ENCODE results near the gene CENPH.
"Not testable (repeated sequence)": the region's sequence is repeated elsewhere in the genome, so short reads cannot be mapped to it uniquely, and the experiment has no call there.

CENPH gene

DNA sequence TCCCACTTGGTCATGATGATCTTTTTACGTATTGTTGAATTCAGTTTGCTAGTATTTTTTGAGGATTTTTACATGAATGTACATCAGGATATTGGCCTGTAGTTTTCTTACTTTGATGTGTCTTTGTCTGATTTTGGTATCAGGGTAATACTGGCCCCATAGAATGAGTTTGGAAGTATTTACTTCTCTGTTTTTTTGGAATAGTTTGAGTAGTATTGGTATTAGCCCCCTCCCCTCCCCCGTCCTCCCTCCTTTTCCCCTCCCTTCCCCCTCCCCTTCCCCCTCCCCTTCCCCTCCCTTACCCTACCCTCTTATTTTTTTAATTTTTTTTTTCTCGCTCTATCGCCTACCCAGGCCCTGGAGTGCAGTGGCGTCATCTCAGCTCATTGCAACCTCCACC is 55.6 kb downstream of the CENPH start:
- 88 to 94% methylated on average over 2 to 4 of the region's 5 CpGs for WGBS, 2 experiments (ENCODE audit: insufficient coverage in 2 of 2)

DNA sequence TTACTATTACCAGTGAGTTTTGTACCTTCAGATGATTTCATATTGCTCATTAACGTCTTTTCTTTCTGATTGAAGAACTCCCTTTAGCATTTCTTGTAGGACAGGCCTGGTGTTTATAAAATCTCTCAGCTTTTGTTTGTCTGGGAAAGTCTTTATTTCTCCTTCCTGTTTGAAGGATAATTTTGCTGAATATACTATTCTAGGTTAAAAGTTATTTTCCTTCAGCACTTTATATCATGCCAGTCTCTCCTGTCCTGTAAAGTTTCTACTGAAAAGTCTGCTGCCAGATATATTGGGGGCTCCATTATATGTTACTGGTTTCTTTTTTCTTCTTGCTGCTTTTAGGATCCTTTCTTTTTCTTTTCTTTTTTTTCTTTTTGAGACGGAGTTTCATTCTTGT is 58.6 kb downstream of the CENPH start:
- H3K36me3 ChIP-seq (ENCODE audit: control insufficient read depth, insufficient read depth, low read length) = peaks cover 15% of the 10 kb centered on the region
- H3K27ac ChIP-seq (ENCODE audit: low read depth, low read length, severe bottlenecking) = no peak overlapping the region
- no peak overlapping the region for H3K4me3 ChIP-seq (ENCODE audit: extremely low read depth, insufficient read depth, low read length, poor library complexity, severe bottlenecking)
- H3K9me3 ChIP-seq (ENCODE audit: control insufficient read depth, low read length) = no peaks in the 10 kb centered on the region
- WGBS, 2 experiments (ENCODE audit: insufficient coverage in 2 of 2) = 86% methylated on average over 1 of the region's 2 CpGs; no CpG with 5 or more reads in 1 of the 2 experiments
- H3K4me1 ChIP-seq (ENCODE audit: control insufficient read depth, insufficient read depth, low read length, poor library complexity, severe bottlenecking) = no peaks in the 10 kb centered on the region

More for the DNA sequence above, 55.6 kb downstream of the CENPH start:
- H3K4me1 ChIP-seq (ENCODE audit: control insufficient read depth, insufficient read depth, low read length, poor library complexity, severe bottlenecking) = no peaks in the 10 kb centered on the region
- H3K27ac ChIP-seq (ENCODE audit: low read depth, low read length, severe bottlenecking) = no peak overlapping the region
- no peaks in the 10 kb centered on the region for H3K9me3 ChIP-seq (ENCODE audit: control insufficient read depth, low read length)
- peaks cover 32% of the 10 kb centered on the region for H3K36me3 ChIP-seq (ENCODE audit: control insufficient read depth, insufficient read depth, low read length)
- no peak overlapping the region for H3K4me3 ChIP-seq (ENCODE audit: extremely low read depth, insufficient read depth, low read length, poor library complexity, severe bottlenecking)

DNA sequence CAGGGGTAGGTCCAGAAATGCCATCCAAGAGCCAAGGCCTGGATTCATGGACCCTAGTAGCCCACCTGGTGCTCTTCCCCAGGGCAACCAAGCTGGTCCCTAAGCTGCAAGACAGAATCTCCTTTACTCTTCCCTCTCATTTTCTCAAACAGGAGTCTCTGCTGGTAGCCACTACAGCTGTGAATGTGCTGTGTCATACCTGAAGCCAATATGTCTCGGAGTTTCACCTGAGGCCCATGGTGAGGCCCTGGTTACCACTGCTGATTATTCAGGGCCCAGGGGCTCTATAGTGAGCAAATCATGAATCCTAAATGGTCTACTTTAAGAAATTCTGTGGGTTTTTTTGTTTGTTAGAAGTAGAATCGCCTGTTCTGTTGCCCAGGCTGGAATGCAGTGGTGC is 61.2 kb downstream of the CENPH start:
- WGBS, 2 experiments (ENCODE audit: insufficient coverage in 2 of 2) = 100% methylated on average over 2 of the region's 2 CpGs
- H3K4me1 ChIP-seq (ENCODE audit: control insufficient read depth, insufficient read depth, low read length, poor library complexity, severe bottlenecking) = no peaks in the 10 kb centered on the region
- H3K36me3 ChIP-seq (ENCODE audit: control insufficient read depth, insufficient read depth, low read length) = peaks cover 13% of the 10 kb centered on the region
- H3K27ac ChIP-seq (ENCODE audit: low read depth, low read length, severe bottlenecking) = no peak overlapping the region
- H3K4me3 ChIP-seq (ENCODE audit: extremely low read depth, insufficient read depth, low read length, poor library complexity, severe bottlenecking) = no peak overlapping the region
- no peaks in the 10 kb centered on the region for H3K9me3 ChIP-seq (ENCODE audit: control insufficient read depth, low read length)

DNA sequence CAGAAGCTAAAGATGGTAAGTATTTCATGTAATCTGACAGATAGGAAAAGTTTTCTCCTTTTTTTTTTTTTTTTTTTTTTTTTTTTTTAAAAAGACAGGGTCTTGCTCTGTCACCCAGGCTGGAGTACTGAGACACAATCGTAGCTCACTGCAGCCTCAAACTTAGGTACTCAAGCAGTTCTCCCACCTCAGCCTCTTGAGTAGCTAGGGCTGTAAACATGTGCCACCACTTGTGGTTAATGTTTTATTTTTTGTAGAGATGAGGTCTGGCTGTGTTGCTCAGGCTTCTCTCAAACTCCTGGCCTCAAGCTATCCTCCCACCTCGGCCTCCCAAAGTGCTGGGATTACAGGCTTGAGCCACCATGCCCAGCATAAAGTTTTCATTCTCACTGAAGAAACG is 63.1 kb downstream of the CENPH start:
- Histone ChIP-seq H3K4me3 (ENCODE audit: extremely low read depth, insufficient read depth, low read length, poor library complexity, severe bottlenecking) (no peak overlapping the region), H3K9me3 (ENCODE audit: control insufficient read depth, low read length) (no peaks in the 10 kb centered on the region), H3K36me3 (ENCODE audit: control insufficient read depth, insufficient read depth, low read length) (peaks cover 28% of the 10 kb centered on the region), H3K4me1 (ENCODE audit: control insufficient read depth, insufficient read depth, low read length, poor library complexity, severe bottlenecking) (no peaks in the 10 kb centered on the region), H3K27ac (ENCODE audit: low read depth, low read length, severe bottlenecking) (no peak overlapping the region)
- WGBS, 2 experiments (ENCODE audit: insufficient coverage in 2 of 2) = 100% methylated on average over 1 of the region's 3 CpGs; no CpG with 5 or more reads in 1 of the 2 experiments

DNA sequence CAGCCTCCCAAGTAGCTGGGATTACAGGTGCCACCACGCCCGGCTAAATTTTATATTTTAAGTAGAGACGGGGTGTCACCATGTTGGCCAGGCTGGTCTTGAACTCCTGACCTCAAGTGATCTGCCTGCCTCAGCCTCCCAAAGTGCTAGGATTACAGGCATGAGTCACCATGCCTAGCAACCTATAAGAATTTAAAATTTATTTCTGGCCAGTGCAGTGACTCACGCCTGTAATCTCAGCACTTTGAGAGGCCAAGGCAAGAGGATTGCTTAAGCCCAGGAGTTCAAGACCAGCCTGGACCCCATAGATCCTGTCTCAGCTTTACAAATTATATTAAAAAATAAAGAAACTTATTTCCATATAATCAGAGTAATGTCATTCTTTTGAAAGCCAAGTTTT is 66.6 kb downstream of the CENPH start:
- not testable (repeated sequence) for H3K27ac ChIP-seq (ENCODE audit: low read depth, low read length, severe bottlenecking); H3K4me3 ChIP-seq (ENCODE audit: extremely low read depth, insufficient read depth, low read length, poor library complexity, severe bottlenecking); H3K4me1 ChIP-seq (ENCODE audit: control insufficient read depth, insufficient read depth, low read length, poor library complexity, severe bottlenecking); H3K9me3 ChIP-seq (ENCODE audit: control insufficient read depth, low read length)
- H3K36me3 ChIP-seq (ENCODE audit: control insufficient read depth, insufficient read depth, low read length) = peaks cover 47% of the 10 kb centered on the region
- WGBS, 2 experiments (ENCODE audit: insufficient coverage in 2 of 2) = 95 to 97% methylated on average over 3 of the region's 4 CpGs

DNA sequence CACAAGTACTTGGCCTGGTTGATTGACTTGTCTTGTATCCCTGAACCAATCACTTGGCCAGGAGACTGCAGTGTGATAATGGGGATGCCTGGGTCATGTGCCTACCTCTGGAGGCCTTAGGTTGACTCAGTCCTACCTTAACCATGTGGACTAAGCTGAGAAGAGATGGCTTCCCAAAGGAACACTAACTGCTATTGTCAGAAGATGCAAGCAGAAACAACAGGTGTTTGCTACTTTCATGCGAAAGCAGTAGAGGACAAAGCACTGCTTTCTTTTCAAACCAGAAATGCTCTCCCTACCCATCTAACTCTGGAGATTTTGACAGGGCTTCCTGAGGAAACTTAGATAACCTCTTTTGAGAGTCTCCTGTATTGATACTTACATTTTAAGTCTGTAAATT is 68.2 kb downstream of the CENPH start:
- Histone ChIP-seq H3K4me3 (ENCODE audit: extremely low read depth, insufficient read depth, low read length, poor library complexity, severe bottlenecking) (no peak overlapping the region), H3K27ac (ENCODE audit: low read depth, low read length, severe bottlenecking) (no peak overlapping the region), H3K9me3 (ENCODE audit: control insufficient read depth, low read length) (no peaks in the 10 kb centered on the region), H3K4me1 (ENCODE audit: control insufficient read depth, insufficient read depth, low read length, poor library complexity, severe bottlenecking) (no peaks in the 10 kb centered on the region), H3K36me3 (ENCODE audit: control insufficient read depth, insufficient read depth, low read length) (peaks cover 63% of the 10 kb centered on the region)
- 100% methylated on average over 1 of the region's 1 CpG for WGBS, 2 experiments (ENCODE audit: insufficient coverage in 2 of 2)
